GM23338 (cell line): ENCODE data around the gene ZNF780B. TPM values are rescaled to one million over a fixed set of nuclear protein-coding genes. Genes with fewer than 3 reads are reported as not detected.

Experiments
- ATAC-seq: fragments of 200-7000 bp; cut with Tn5 transposase; 3 replicates; pipeline ENCODE4 v1.9.1; 2020
- DNase-seq: peaks from one replicate; pipeline ENCODE4 v3.0.0-alpha.2; 2015; ENCODE audit warnings: low spot score
- H2AFZ ChIP-seq: fragments of 200-600 bp; sonication (generic); 2 replicates; pipeline ENCODE4 v1.8.0; 2016; ENCODE audit warnings: antibody characterized with exemption, mild to moderate bottlenecking, moderate library complexity
- H3F3A ChIP-seq: fragments of 200-600 bp; sonication (generic); replicated peaks from 2 replicates; pipeline ENCODE4 v1.8.0; 2017; ENCODE audit warnings: antibody characterized with exemption, mixed run types, low read depth
- H3K27ac ChIP-seq: fragments of 200-600 bp; sonication (generic); 2 replicates; pipeline ENCODE4 v1.6.1; 2016; ENCODE audit warnings: low read depth
- H3K27me3 ChIP-seq: fragments of 200-600 bp; sonication (generic); 2 replicates; pipeline ENCODE4 v1.8.0; 2016; ENCODE audit warnings: mild to moderate bottlenecking, mixed run types, moderate library complexity; ENCODE audit not compliant: insufficient read depth
- H3K36me3 ChIP-seq: fragments of 200-600 bp; sonication (generic); 2 replicates; pipeline ENCODE4 v1.8.0; 2016; ENCODE audit warnings: mild to moderate bottlenecking; ENCODE audit not compliant: insufficient read depth
- H3K4me1 ChIP-seq: fragments of 200-600 bp; sonication (generic); 2 replicates; pipeline ENCODE4 v1.8.0; 2016; ENCODE audit warnings: mild to moderate bottlenecking, moderate library complexity; ENCODE audit not compliant: insufficient read depth
- H3K4me2 ChIP-seq: fragments of 200-600 bp; sonication (generic); 2 replicates; pipeline ENCODE4 v1.7.1; 2017; ENCODE audit warnings: mixed run types
- H3K4me3 ChIP-seq: fragments of 200-600 bp; sonication (generic); 2 replicates; pipeline ENCODE4 v1.6.1; 2016; ENCODE audit warnings: mixed run types
- H3K79me2 ChIP-seq: fragments of 200-600 bp; sonication (generic); replicated peaks from 2 replicates; pipeline ENCODE4 v1.8.0; 2017; ENCODE audit warnings: mild to moderate bottlenecking; ENCODE audit not compliant: insufficient read depth
- H3K9me2 ChIP-seq: fragments of 200-600 bp; sonication (generic); 2 replicates; pipeline ENCODE4 v1.8.0; 2017; ENCODE audit not compliant: insufficient read depth
- H4K20me1 ChIP-seq: fragments of 200-600 bp; sonication (generic); replicated peaks from 2 replicates; pipeline ENCODE4 v1.8.0; 2017; ENCODE audit warnings: mild to moderate bottlenecking; ENCODE audit not compliant: insufficient read depth
- H3K27ac Mint-ChIP-seq: 2 replicates; pipeline ENCODE4 v1.8.0; 2020; ENCODE audit warnings: inconsistent platforms, mild to moderate bottlenecking, moderate library complexity, mixed read lengths
- H3K27me3 Mint-ChIP-seq: 3 replicates; pipeline ENCODE4 v1.8.0; 2022; ENCODE audit warnings: low read depth, mild to moderate bottlenecking, moderate library complexity, mixed read lengths, inconsistent platforms; ENCODE audit not compliant: insufficient read depth, poor library complexity
- H3K36me3 Mint-ChIP-seq: 3 replicates; pipeline ENCODE4 v1.8.0; 2021; ENCODE audit warnings: low read depth, mild to moderate bottlenecking, inconsistent platforms, moderate library complexity, mixed read lengths
- H3K4me1 Mint-ChIP-seq: 3 replicates; pipeline ENCODE4 v1.8.0; 2020; ENCODE audit warnings: mild to moderate bottlenecking, inconsistent platforms, mixed read lengths
- H3K4me3 Mint-ChIP-seq: 3 replicates; pipeline ENCODE4 v1.8.0; 2021; ENCODE audit warnings: moderate library complexity, mild to moderate bottlenecking, inconsistent platforms, mixed read lengths
- H3K9me3 Mint-ChIP-seq: 3 replicates; pipeline ENCODE4 v1.8.0; 2020; ENCODE audit warnings: moderate library complexity, mild to moderate bottlenecking, inconsistent platforms, mixed read lengths
- CREB1 ChIP-seq: fragments of 250-450 bp; sonication (Bioruptor Pico); IDR thresholded peaks from 2 replicates; pipeline ENCODE4 v1.5.0; 2020; ENCODE audit warnings: low read depth, mild to moderate bottlenecking, moderate library complexity
- JUNB ChIP-seq: IDR thresholded peaks from one replicate; pipeline ENCODE4 v1.6.1; 2016; ENCODE audit warnings: antibody characterized with exemption; ENCODE audit not compliant: unreplicated experiment
- REST ChIP-seq: IDR thresholded peaks from one replicate; pipeline ENCODE4 v1.6.1; 2018; ENCODE audit warnings: antibody characterized with exemption; ENCODE audit not compliant: unreplicated experiment
- STAT1 ChIP-seq: IDR thresholded peaks from one replicate; pipeline ENCODE4 v1.6.1; 2016; ENCODE audit warnings: antibody characterized with exemption; ENCODE audit not compliant: unreplicated experiment
- ZNF114 ChIP-seq: fragments of 250-450 bp; sonication (Bioruptor Pico); IDR thresholded peaks from 2 replicates; pipeline ENCODE4 v1.5.0; 2020; ENCODE audit warnings: mild to moderate bottlenecking, moderate library complexity
- polyA plus RNA-seq: library from polyadenylated mRNA; unstranded; fragments of >200 nt; fragmentation: Nextera tagmentation; extraction: Ambion mirVana; gene quantifications from 2 replicates; pipeline ENCODE4 v1.2.1, GENCODE V29; 2016
- total RNA-seq: library from RNA; depleted of rRNA; stranded (reverse); fragments of >200 nt; shearing (Covaris generic); gene quantifications from 2 replicates; pipeline ENCODE4 v1.2.3, GENCODE V29; 2014
- TF ChIP-seq, protein P1 (sequence below), 2 experiments: fragments of 200-600 bp in 1 of 2; sonication (generic) in 1 of 2; conservative IDR thresholded peaks; 2 replicates each; pipeline versions ENCODE4 v1.5.1 to v1.6.1; 2016 to 2017; ENCODE audit warnings: antibody characterized with exemption in 2 of 2, low read depth in 2 of 2, mild to moderate bottlenecking in 2 of 2, moderate library complexity in 1 of 2
- TF ChIP-seq, protein P2 (sequence below): IDR thresholded peaks from 2 replicates; pipeline ENCODE4 v1.6.1; 2016; ENCODE audit warnings: antibody characterized with exemption

ZNF780B gene
- total and polyA plus RNA-seq, 2 experiments from 2014 or later = 4.9 to 11.0 TPM

DNA sequence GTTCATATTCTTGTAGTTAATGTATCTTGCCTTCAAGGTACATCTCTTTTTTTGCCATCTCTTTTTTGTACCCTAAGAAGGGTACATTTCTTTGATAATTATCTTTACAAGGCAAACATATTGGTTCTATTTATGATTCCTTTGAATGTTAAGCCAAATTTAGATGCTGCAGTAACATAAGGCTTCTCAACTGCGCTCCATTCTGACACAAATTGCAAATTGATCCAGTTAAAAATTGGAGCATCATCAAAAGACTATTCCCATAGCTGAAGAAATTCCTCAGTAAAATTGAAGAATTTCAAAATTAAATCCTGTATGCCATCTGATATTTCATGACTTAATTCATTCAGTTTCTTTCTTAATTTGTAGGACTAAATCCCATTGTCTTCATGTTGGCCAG, 37.4 kb upstream of the ZNF780B start:
- Histone ChIP-seq H3K4me3 (no peak overlapping the region), H3K79me2 (peaks cover 17% of the 10 kb centered on the region), H3K9me2 (no peaks in the 10 kb centered on the region), H3K4me1 (peaks cover 7% of the 10 kb centered on the region), H3K36me3 (no peaks in the 10 kb centered on the region), H3K4me2 (no peak overlapping the region), H3F3A (no peaks in the 10 kb centered on the region), H3K27me3 (no peaks in the 10 kb centered on the region), H2AFZ (no peak overlapping the region), H4K20me1 (no peaks in the 10 kb centered on the region), H3K27ac (no peak overlapping the region)
- Mint-ChIP-seq H3K4me1 (peaks cover 8% of the 10 kb centered on the region; the same call in 2 of the 3 replicates), H3K27me3 (peaks cover 6% of the 10 kb centered on the region), H3K36me3 (no peaks in the 10 kb centered on the region; the same call in 2 of the 3 replicates), H3K27ac (no peak overlapping the region), H3K4me3 (no peak overlapping the region), H3K9me3 (no peaks in the 10 kb centered on the region; the same call in 2 of the 3 replicates)
- DNase-seq = no peak
- ATAC-seq = no peak
- TF ChIP-seq, protein P1, sequence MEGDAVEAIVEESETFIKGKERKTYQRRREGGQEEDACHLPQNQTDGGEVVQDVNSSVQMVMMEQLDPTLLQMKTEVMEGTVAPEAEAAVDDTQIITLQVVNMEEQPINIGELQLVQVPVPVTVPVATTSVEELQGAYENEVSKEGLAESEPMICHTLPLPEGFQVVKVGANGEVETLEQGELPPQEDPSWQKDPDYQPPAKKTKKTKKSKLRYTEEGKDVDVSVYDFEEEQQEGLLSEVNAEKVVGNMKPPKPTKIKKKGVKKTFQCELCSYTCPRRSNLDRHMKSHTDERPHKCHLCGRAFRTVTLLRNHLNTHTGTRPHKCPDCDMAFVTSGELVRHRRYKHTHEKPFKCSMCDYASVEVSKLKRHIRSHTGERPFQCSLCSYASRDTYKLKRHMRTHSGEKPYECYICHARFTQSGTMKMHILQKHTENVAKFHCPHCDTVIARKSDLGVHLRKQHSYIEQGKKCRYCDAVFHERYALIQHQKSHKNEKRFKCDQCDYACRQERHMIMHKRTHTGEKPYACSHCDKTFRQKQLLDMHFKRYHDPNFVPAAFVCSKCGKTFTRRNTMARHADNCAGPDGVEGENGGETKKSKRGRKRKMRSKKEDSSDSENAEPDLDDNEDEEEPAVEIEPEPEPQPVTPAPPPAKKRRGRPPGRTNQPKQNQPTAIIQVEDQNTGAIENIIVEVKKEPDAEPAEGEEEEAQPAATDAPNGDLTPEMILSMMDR (conservative IDR thresholded peaks at IDR 0.05; ENCODE audit: low read depth in 2 of 2) = no peak

DNA sequence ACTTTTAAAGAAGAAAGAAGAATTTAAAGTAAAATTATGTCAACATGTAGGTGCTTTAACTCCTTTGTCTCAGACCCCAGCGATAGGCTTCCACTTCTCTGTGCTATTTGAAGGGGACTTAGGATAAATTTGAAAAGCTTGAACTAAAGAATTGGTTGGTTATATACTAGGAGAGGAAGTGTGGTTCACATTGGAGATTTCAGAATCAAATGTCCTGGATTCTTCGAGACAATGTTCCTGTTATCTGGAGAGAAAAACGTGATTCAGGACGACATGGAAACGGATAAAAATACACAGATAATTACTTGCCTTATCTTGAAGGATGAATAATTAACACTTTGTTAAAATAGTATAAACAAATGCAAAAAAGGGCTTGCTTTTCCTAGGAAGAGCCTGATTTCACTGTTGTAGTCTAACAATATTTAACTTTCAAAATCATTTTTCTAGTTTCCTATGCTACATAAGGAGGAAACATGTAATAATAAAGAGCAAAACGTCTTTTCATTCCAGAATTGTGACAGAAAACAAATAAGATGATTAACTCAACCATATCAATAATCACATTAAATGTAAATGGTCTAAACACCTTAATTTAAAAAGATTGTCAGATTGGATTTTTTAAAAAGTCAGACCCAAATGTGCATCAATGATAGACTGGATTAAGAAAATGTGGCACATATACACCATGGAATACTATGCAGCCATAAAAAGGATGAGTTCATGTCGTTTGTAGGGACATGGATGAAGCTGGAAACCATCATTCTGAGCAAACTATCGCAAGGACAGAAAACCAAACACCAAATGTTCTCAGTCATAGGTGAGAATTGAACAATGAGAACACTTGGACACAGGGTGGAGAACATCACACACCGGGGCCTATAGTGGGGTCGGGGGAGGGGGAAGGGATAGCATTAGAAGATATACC, 35.4 kb upstream of the ZNF780B start:
- Histone ChIP-seq H3K36me3 (no peaks in the 10 kb centered on the region), H3K4me3 (peak overlapping the region; percentile 92), H3K27ac (no peak overlapping the region), H3K27me3 (no peaks in the 10 kb centered on the region), H3K9me2 (no peaks in the 10 kb centered on the region), H3K4me1 (peaks cover 7% of the 10 kb centered on the region), H3F3A (no peaks in the 10 kb centered on the region), H2AFZ (peak overlapping the region; percentile 93), H3K4me2 (peak overlapping the region; percentile 78), H3K79me2 (peaks cover 36% of the 10 kb centered on the region), H4K20me1 (no peaks in the 10 kb centered on the region)
- Mint-ChIP-seq H3K27me3 (peaks cover 6% of the 10 kb centered on the region), H3K9me3 (no peaks in the 10 kb centered on the region; the same call in 2 of the 3 replicates), H3K4me1 (peaks cover 8% of the 10 kb centered on the region; the same call in 2 of the 3 replicates), H3K36me3 (peaks cover 5% of the 10 kb centered on the region; the same call in 2 of the 3 replicates), H3K27ac (peak overlapping the region; percentile 99), H3K4me3 (peak overlapping the region; percentile 100)
- ATAC-seq = no peak
- DNase-seq = peak; percentile 2
- no peak for TF ChIP-seq CREB1 (CRISPR knock-in tag)
- TF ChIP-seq, protein P2, sequence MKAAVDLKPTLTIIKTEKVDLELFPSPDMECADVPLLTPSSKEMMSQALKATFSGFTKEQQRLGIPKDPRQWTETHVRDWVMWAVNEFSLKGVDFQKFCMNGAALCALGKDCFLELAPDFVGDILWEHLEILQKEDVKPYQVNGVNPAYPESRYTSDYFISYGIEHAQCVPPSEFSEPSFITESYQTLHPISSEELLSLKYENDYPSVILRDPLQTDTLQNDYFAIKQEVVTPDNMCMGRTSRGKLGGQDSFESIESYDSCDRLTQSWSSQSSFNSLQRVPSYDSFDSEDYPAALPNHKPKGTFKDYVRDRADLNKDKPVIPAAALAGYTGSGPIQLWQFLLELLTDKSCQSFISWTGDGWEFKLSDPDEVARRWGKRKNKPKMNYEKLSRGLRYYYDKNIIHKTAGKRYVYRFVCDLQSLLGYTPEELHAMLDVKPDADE = no peak
- TF ChIP-seq, protein P1 (conservative IDR thresholded peaks at IDR 0.05; ENCODE audit: low read depth in 2 of 2) = no peak
- no peak for TF ChIP-seq REST
- no peak for TF ChIP-seq STAT1
- no peak for TF ChIP-seq JUNB
- TF ChIP-seq ZNF114 = no peak
